RKO (cell line): ENCODE results near the gene ABAT.
"Not testable (repeated sequence)": the region's sequence is repeated elsewhere in the genome, so short reads cannot be mapped to it uniquely, and the experiment has no call there.

Source experiments
- DNase-seq: peaks from one replicate; pipeline ENCODE4 v3.0.0-alpha.2; 2016; ENCODE audit warnings: low spot score

The ABAT gene

GRCh38 chr16:8785408-8785807 lies 111.0 kb downstream of the ABAT start:
- no peak for DNase-seq

GRCh38 chr16:8786316-8786715 lies 111.9 kb downstream of the ABAT start:
- not testable (repeated sequence) for DNase-seq

- no peak for DNase-seq
These were observed 114.3 kb downstream of the ABAT start for GRCh38 chr16:8788578-8789172.

- DNase-seq, result no peak
These were observed 120.7 kb downstream of the ABAT start for GRCh38 chr16:8795091-8795490.

- DNase-seq, result no peak
These were observed 121.4 kb downstream of the ABAT start for GRCh38 chr16:8795818-8796217.

GRCh38 chr16:8796469-8797363 lies 122.3 kb downstream of the ABAT start:
- peak; percentile 17 for DNase-seq

GRCh38 chr16:8797364-8798173 lies 123.2 kb downstream of the ABAT start, which contains the start of the genes PMM2 and TMEM186:
TSS of gene PMM2 (plus strand) at chr16:8797839. CDS start at chr16:8797883, 44 bp downstream.
TSS of gene TMEM186 (minus strand) at chr16:8797639. CDS start at chr16:8797614, 25 bp downstream.
- peak; percentile 98 for DNase-seq

GRCh38 chr16:8798174-8798527 lies 123.7 kb downstream of the ABAT start:
- DNase-seq, result peak; percentile 70

GRCh38 chr16:8798535-8799157 lies 124.2 kb downstream of the ABAT start:
- no peak for DNase-seq

- DNase-seq, result no peak
These were observed 127.3 kb downstream of the ABAT start for GRCh38 chr16:8801701-8802100.

- not testable (repeated sequence) for DNase-seq
These were observed 129.3 kb downstream of the ABAT start for GRCh38 chr16:8803733-8804132.

GRCh38 chr16:8804313-8804712 lies 129.9 kb downstream of the ABAT start:
- DNase-seq, result no peak

GRCh38 chr16:8806272-8806983 lies 132.0 kb downstream of the ABAT start:
- no peak for DNase-seq

- DNase-seq, result no peak
These were observed 132.8 kb downstream of the ABAT start for GRCh38 chr16:8807189-8807588.

- DNase-seq, result no peak
These were observed 133.6 kb downstream of the ABAT start for GRCh38 chr16:8808009-8808408.

- DNase-seq, result no peak
These were observed 134.4 kb downstream of the ABAT start for GRCh38 chr16:8808613-8809353.

- no peak for DNase-seq
These were observed 137.9 kb downstream of the ABAT start for GRCh38 chr16:8812162-8812843.

- no peak for DNase-seq
These were observed 139.8 kb downstream of the ABAT start for GRCh38 chr16:8814095-8814806.

GRCh38 chr16:8816967-8817655 lies 142.7 kb downstream of the ABAT start:
- DNase-seq, result no peak
